CD4-positive, alpha-beta T cell treated with Interleukin-12 subunit alpha and Interleukin-12 subunit beta, for 1 hour (primary cell): ENCODE data around the gene ADAMTS9.

ENCODE experiments used
- DNase-seq: peaks from one replicate; pipeline ENCODE4 v3.0.0-alpha.2; 2020

The ADAMTS9 gene

GRCh38 chr3:64651741-64652241 lies 36.0 kb downstream of the ADAMTS9 start:
- DNase-seq: no peak

DNA sequence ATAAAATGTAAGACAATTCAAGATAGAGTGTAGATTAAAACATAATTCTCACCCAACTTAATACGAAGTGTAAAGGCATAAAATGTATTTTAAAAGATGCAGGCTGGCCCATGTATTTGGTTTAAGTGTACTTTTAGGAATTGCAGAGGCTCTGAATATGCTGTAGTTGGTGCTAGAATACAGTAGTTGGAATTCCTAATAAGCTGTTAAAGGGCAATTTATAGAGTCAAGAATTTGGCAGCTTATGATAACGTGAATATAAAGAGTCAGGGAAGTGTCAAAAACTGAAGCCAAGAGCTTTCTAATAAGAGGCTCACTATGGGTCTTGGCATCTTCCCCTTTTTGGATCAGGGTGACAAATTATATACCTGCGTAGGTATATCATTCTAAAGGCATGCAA lies 36.5 kb downstream of the ADAMTS9 start:
- no peak for DNase-seq

- DNase-seq: no peak
These were observed 37.1 kb downstream of the ADAMTS9 start for GRCh38 chr3:64650715-64651114.

- no peak for DNase-seq
These were observed 37.6 kb downstream of the ADAMTS9 start for GRCh38 chr3:64650096-64650622.

DNA sequence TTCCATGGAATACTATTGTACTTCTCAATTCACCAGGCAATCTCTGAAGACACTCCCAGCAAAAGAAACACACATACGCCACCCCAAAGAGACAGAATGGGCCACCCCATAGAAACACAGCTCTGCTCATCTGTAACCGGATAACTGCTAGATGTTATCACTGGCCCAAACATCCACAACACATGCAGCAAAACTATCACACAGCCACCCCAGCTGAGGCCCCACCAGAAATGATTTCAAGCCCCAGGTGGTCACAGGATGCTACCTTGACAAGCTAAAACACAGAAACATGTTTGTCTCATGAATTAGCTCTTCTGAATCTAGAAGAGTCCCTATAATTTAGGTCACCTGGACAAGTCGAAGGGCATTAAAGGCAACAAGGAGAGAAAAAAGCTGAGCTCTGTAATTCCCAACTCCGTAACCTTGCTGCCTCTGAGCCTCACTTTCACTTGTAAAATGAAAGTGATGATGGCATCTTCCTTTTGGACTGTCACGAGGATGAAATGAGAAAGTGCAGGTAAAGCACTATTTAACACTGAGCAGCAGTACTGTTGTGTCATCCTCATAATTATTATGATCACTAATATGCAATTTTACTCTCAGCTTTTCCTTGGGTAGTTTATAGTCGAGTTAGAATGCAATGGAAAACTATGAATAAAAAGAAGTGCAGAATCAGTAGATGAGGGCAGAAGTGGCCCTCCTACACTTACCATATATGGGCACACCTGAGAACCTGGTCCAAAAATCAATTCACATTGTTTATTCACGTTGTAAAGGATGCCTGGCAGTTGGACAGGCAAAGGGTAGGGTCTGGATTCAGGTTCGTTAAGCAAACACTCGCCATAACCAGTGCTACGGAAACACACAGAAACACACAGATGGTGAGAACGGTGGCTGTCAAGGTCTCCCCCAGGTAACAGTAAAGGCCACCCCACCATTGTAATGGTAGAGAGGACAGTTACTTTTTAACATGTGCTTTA lies 38.6 kb downstream of the ADAMTS9 start:
- no peak for DNase-seq

DNA sequence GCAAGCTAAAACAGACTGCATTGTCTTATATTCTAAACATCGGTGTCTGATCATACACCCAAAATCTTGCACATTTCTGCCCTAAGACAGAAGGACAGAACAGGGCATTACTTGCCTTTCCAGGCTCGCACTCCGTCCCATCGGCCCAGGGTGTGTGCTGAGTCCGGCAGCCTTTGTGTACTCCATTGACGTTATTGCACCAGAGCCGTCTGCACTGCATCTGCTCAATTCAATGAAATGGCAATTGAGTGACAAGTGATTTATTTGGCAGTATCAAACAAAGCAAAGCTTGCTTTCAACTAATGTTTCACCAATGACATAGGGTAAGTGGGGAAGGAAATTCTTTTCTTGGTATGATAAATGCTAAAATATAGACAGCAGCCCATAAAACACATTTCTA lies 40.0 kb downstream of the ADAMTS9 start:
- no peak for DNase-seq

- DNase-seq: no peak
These were observed 42.6 kb downstream of the ADAMTS9 start for GRCh38 chr3:64645243-64645642.

GRCh38 chr3:64644483-64644882 lies 43.3 kb downstream of the ADAMTS9 start:
- DNase-seq: no peak

DNA sequence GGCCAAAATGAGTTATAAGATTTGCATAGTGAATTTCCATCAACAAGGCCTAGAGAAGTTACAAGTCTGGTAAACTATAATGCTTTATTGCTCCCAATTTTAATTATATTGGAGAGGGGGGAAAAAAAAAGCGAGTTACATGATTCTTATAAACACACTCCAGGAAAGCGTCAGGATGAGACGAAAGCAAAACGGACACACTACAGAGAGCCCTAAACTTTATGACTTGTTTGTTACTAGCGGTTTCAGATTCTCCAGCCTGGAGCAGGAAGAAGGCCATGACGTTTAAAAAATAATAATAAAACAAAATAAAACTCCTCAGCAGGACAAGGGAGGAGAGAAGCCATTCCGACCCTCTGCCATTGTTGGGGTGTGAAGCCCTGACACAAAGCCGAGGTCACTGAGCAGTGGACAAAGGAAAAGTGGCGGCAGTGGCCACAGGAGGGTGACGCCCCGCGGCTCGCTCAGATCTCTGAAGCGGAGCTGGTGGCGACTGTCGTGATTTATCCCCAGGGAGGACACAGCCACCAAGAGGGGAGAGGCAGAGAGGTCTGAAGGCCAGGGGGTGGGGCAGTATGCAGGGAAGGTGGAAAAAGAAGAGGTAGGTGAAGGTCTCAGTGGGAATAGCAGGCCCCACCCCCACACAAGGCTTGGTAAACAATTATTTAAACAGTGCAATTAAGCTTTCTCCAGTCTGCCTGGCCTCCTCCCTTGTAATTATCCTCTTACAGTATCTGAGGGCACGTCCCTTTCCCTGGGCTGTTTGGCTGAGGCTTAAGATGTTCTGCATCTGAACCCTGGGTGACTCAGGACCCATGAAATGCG lies 45.3 kb downstream of the ADAMTS9 start:
- no peak for DNase-seq

DNA sequence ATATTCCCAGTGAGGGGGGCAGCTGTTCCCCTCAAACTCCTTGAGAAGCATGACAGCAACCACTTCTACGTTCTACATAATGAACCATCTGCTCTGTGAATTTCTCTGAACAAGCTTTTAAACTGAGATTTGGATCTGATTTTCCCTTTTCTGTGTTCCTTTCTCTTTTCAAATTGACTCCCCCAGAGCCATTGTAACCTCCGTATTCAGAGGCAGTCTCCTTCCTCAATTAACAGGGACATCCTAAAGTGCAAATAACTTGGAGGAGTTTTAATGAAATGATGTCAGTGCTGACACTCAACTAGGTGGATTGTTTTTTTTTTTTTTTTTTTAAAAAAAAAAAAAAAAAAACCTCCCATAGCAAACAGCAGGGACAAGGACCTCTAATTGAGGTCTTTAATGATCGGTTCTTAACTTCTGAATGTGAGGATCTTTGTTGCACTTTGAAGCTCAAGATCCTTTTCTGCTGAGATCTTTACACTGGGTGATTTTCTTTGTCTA lies 48.8 kb downstream of the ADAMTS9 start:
- DNase-seq: no peak

- no peak for DNase-seq
These were observed 49.3 kb downstream of the ADAMTS9 start for GRCh38 chr3:64638511-64638910.

- DNase-seq: no peak
These were observed 53.4 kb downstream of the ADAMTS9 start for GRCh38 chr3:64634417-64634816.

- no peak for DNase-seq
These were observed 55.8 kb downstream of the ADAMTS9 start for GRCh38 chr3:64631951-64632350.

DNA sequence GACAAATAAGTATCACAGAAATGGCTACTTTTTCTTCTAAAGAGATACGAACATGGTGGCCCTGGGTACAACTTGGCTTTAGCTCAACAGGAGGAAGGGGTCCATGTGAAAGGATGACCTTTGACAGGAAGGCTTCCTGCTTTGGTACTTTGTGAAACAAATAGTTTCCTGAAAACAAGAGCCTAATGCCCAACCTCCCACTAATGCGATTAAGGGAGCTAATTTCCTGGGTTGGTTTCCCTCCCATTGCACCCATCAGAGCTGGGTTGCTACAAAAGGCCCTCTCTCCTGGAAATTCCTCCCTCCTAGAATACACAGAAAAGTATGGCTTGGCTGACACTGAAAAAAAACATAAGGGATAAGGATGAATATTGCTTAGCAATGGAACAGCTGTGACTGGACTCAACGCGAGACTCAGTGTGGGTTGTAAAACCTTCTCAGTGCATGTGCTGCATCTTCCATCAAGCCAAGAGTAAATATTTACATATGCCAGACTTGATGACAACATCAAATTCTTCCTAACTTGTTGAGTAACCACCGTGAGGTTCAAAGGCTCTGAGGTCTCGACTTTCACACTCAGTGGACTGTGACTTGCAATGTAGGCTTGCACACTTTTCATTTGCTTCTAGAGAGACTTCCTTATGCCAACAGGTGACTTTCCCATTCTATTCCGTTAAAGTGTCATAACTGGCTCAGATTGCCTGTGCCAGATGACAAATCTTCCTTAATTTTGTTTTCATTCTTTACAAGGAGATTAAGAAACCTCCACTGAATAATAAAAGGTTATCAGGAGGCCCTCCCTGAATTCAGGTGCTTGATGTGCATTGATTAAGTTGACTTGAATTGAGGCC lies 60.1 kb downstream of the ADAMTS9 start:
- DNase-seq: no peak

DNA sequence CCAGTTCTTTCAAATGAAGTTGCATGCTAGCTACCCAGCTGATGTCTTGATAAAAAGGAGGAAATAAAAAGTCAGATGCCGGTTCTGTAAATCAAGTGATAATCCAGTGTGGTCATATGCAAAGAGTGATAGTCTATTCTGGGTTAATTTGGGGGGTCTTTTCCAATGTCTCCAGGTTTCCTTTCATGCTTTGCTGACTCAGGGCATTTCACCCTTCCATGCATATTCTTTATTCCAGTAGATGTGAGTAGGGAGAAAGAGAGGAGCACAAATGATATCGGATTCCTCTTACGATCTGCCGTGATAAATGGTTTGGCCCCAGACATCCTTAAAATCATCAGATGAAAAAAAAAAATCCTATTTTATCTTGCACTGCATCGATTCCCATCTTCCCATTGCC lies 60.8 kb downstream of the ADAMTS9 start:
- DNase-seq: no peak

DNA sequence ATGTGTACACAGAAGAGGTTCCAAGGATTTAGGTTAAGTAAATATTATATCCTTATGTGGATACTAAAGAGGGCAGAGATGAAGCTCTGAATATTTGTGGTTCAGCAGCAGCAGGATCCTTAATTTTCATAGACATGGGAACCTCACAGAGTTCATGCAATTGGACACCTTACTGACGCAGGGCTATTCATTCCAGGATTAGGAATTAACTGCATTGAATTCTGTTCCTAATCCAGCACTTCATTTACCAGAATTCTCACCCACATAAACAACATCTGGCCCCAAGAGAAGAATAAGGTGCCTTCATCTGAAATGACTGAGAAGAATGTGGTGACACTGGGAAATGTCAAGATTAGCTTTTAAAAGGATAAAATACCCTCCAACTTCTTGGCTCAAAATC lies 62.4 kb downstream of the ADAMTS9 start:
- DNase-seq: no peak

DNA sequence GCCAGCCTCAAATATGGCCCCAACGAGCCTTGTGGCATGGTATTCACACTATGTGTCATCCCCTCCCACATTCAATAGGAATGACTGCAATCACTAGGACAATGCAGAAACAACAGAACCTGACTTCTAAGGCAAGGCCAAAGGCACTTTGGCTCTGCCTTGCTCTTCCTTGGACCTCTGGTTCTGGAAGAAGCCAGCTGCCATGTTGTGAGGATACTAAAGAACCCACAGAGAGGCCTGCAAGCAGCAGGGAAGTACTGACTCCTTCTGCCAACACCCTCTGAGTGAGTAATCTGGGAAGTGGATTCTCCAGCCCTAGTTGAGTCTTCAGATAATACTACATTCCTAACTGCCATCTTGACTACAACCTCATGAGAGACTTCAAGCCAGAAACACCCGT lies 64.7 kb downstream of the ADAMTS9 start:
- DNase-seq: no peak

GRCh38 chr3:64621726-64622395 lies 65.9 kb downstream of the ADAMTS9 start:
- DNase-seq: no peak

GRCh38 chr3:64621275-64621674 lies 66.5 kb downstream of the ADAMTS9 start:
- no peak for DNase-seq

- DNase-seq: no peak
These were observed 67.8 kb downstream of the ADAMTS9 start for GRCh38 chr3:64620020-64620419.

GRCh38 chr3:64619216-64619615 lies 68.6 kb downstream of the ADAMTS9 start:
- DNase-seq: no peak

DNA sequence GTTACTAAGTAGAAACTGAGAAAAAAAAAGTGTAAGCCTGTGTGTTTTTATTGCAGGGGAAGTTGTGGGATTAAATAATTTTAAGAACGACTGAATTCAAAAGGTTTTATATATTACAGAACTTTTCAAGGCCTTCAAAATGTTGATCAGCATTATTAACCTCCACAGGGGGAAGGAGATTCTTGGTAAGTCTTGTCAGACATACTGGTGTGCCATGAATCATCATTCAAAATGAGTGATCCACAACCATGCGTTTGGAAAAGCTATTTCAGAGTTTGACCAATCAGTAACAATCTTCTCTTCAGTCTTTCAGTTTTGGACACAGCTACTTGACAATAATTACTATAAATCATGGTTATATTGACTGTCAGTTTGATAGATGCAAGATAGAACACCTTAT lies 70.2 kb downstream of the ADAMTS9 start:
- no peak for DNase-seq
